ENCODE measurements around the gene DEPDC7. TPM values are rescaled to one million over a fixed set of nuclear protein-coding genes. Genes with fewer than 3 reads are reported as not detected.

Gene DEPDC7
- total and polyA plus RNA-seq, 2 of the 13 experiments (the other 11 are each of a cell fraction or from before 2014, with no cell fraction given) = 17.3 to 33.3 TPM

GRCh38 chr11:33044285-33044756, 28.6 kb downstream of the DEPDC7 start (continued):
- TF ChIP-seq ZNF790 (CRISPR knock-in tag; IDR thresholded peaks at IDR 0.05; ENCODE audit: borderline replicate concordance) (no peak), MXD4 (CRISPR knock-in tag; IDR thresholded peaks at IDR 0.05) (no peak), HMGXB3 (CRISPR knock-in tag; IDR thresholded peaks at IDR 0.05; ENCODE audit: borderline replicate concordance) (no peak), ATF6 (CRISPR knock-in tag; conservative IDR thresholded peaks at IDR 0.05) (no peak), SKI (IDR thresholded peaks at IDR 0.05; ENCODE audit: partially characterized antibody) (no peak), ZNF616 (CRISPR knock-in tag; IDR thresholded peaks at IDR 0.05; ENCODE audit: low read depth) (no peak)
